Tongue (tissue), 2 donors: Measurements from ENCODE around the gene NFIC. TPM values are rescaled to one million over a fixed set of nuclear protein-coding genes. Genes with fewer than 3 reads are reported as not detected.
"Not testable (repeated sequence)": the region's sequence is repeated elsewhere in the genome, so short reads cannot be mapped to it uniquely, and the experiment has no call there.

Source experiments
- DNase-seq: peaks from one replicate; pipeline ENCODE4 v3.0.0-alpha.2; 2015
- total RNA-seq: library from RNA; depleted of rRNA; stranded (reverse); fragments of >200 nt; gene quantifications from one replicate; pipeline ENCODE4 v1.2.3, GENCODE V29; 2014

Gene NFIC
- total RNA-seq, 1 donor from 2014 or later, result 70.0 TPM

- no peak for DNase-seq
These were observed 7.6 kb downstream of the NFIC start for GRCh38 chr19:3373971-3374368.

GRCh38 chr19:3374369-3375112 is 8.2 kb downstream of the NFIC start:
- peak; percentile 49 for DNase-seq

GRCh38 chr19:3375221-3376090 is 9.1 kb downstream of the NFIC start:
- DNase-seq, result peak; percentile 83

GRCh38 chr19:3376091-3376455 is 9.7 kb downstream of the NFIC start:
- DNase-seq, result not testable (repeated sequence)

- DNase-seq, result no peak
These were observed 12.2 kb downstream of the NFIC start for GRCh38 chr19:3378352-3379150.

GRCh38 chr19:3380829-3381228 is 14.4 kb downstream of the NFIC start:
- DNase-seq, result no peak

- no peak for DNase-seq
These were observed 15.5 kb downstream of the NFIC start for GRCh38 chr19:3381701-3382372.

GRCh38 chr19:3382460-3383100 is 16.2 kb downstream of the NFIC start:
- DNase-seq, result no peak

- DNase-seq, result no peak
These were observed 16.8 kb downstream of the NFIC start for GRCh38 chr19:3383121-3383722.

GRCh38 chr19:3386447-3387234 is 20.3 kb downstream of the NFIC start:
- no peak for DNase-seq

- peak; percentile 95 for DNase-seq
These were observed 21.5 kb downstream of the NFIC start for GRCh38 chr19:3387645-3388589.

GRCh38 chr19:3389446-3389778 is 23.0 kb downstream of the NFIC start:
- DNase-seq, result no peak

- DNase-seq, result peak; percentile 69
These were observed 23.5 kb downstream of the NFIC start for GRCh38 chr19:3389876-3390371.

GRCh38 chr19:3391911-3392310 is 25.5 kb downstream of the NFIC start:
- DNase-seq, result not testable (repeated sequence)

GRCh38 chr19:3392480-3392879 is 26.1 kb downstream of the NFIC start:
- DNase-seq, result peak; percentile 91

GRCh38 chr19:3396881-3397265 is 30.5 kb downstream of the NFIC start:
- DNase-seq, result no peak

- DNase-seq, result no peak
These were observed 31.1 kb downstream of the NFIC start for GRCh38 chr19:3397266-3398022.
